ENCODE data around the gene ANKRD53. TPM values are rescaled to one million over a fixed set of nuclear protein-coding genes. Genes with fewer than 3 reads are reported as not detected.

ANKRD53 gene, protein sequence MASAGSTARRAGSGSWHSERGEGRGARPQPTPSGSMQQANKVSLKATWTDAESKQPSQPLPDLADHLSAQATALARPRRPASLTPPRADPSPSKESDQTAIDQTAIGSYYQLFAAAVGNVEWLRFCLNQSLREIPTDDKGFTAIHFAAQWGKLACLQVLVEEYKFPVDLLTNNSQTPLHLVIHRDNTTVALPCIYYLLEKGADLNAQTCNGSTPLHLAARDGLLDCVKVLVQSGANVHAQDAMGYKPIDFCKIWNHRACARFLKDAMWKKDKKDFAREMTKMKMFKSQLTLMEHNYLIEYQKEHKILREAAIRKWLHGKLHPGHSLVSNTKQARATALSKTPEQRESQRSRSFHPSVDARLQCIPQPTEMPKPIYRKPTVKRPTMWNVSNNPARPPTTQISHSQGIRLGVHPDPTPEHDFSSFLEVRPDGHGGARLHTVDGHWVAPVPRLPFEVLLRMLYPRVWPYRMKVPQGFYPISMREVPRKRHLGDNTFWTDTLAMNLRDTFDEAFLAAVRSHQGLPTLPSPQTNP
- total RNA-seq (2014; rRNA removed), result 0.11 and 0.83 TPM in 2 replicates
- 0.67 TPM for polyA plus RNA-seq (2012)

- peak; percentile 17 for DNase-seq (ENCODE audit: low read depth)
Measured at GRCh38 chr2:70978341-70979179, at the start of gene ANKRD53. Gene ANKRD53, plus strand, starts transcription at chr2:70978630. Its CDS starts 16 bp downstream, at chr2:70978646.

DNA sequence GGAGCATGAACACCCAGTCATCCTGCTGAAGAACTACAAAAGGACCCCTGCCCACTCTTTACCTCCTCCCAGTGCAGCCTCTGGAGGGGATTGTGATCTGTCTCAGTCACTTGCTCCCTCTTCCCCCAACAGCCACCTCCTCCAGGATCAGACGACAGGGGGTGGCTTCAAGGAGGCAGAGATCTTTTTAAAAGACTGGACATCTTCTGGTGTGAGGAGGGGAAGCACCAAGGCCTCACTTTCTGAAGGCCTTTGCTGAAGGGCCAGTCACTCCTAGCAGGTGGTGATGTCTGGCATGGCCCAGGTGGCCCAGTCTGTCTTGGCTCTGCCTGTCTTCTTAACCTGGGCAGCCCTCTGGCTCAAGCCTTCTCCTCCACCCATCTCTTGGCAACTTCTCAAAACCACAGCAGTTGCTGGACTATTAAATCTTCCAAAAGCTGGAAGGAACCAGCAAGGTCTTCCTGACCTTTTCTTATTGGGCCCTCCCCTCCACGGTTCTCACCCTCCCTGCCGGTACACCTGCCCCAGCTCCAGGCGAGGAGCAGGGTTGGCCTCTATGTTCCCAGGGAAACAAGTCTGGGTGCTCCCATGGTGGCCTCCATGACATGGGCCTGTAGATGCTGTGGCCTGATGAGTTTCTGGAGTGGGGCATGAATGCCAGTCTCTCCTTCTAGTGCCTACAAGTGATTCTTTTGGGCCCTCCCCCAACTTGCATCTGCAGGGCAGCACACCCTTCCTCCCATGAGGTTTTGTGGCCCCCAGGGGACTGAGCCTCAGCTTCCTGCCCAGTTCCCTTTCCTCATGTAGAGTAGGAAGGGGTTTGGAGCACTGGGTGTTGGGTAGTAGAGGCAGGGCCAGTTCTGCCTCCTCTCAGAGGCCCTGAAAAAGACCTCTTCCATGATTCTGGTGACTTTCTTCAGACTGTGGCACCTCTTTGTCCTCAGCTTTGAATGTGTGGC lies 47.8 kb upstream of the ANKRD53 start:
- DNase-seq (ENCODE audit: low read depth), result no peak

GRCh38 chr2:70931376-70932000 lies 46.9 kb upstream of the ANKRD53 start:
- DNase-seq (ENCODE audit: low read depth), result no peak

GRCh38 chr2:70932631-70933230 lies 45.7 kb upstream of the ANKRD53 start:
- DNase-seq (ENCODE audit: low read depth), result no peak

DNA sequence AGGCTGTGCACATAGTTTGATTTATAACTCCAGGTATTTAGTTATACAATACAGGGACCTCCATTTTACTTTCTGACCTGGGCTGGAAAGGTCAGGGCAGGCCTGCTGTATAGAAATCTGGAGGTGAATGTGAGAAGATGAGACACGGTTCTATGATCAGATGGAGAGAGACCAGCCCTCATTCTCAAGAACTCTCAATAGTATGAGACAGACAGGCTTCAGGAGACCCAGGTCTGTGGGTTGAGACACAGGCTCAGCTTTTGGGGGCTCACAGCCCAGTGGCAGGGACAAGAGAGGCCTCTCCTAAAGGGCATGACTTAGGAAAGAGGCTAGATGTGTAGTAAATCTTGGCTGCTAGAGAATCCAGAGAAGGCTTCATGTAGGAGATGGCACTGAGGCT lies 43.4 kb upstream of the ANKRD53 start:
- no peak for DNase-seq (ENCODE audit: low read depth)

DNA sequence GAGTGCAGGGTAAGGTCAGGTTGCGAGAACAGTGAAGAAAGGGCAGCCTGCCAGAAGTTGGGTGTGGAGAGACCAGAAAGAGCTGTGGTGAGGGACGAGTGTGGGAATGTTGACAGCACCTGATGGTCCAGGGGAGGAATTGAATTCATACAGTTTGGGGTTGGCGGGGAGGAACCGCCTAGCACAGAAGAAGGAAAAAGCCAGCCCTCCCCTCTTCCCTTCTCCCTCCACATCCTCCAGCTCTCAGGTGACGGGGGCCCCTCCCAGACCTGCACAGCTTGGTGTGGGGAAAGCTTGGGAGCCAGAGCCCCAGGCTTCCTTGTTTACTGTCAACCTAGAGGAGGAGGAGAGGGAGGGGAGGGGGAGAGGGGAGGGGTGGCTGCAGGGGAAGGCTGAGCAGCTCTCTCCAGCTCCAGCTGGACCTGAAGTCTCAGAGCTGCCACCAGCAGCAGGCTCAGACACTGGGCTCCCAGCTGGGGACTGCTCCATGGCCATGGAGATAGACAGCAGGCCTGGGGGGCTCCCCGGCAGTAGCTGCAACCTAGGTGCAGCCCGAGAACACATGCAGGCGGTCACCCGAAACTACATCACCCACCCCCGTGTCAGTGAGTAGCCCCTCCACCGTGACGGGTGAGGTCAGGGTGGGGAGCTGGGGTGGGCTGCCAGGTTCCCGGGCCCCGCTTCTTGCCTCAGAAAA lies 42.8 kb upstream of the ANKRD53 start, which contains the start of gene ATP6V1B1:
TSS of gene ATP6V1B1 (plus strand) at position 433 of the 697 bp plus-strand sequence. CDS start at position 488, 55 bp downstream.
- DNase-seq (ENCODE audit: low read depth), result no peak

- no peak for DNase-seq (ENCODE audit: low read depth)
Measured at GRCh38 chr2:70936165-70936978, 42.1 kb upstream of the ANKRD53 start.

- DNase-seq (ENCODE audit: low read depth), result no peak
Measured at GRCh38 chr2:70936979-70937811, 41.2 kb upstream of the ANKRD53 start.

DNA sequence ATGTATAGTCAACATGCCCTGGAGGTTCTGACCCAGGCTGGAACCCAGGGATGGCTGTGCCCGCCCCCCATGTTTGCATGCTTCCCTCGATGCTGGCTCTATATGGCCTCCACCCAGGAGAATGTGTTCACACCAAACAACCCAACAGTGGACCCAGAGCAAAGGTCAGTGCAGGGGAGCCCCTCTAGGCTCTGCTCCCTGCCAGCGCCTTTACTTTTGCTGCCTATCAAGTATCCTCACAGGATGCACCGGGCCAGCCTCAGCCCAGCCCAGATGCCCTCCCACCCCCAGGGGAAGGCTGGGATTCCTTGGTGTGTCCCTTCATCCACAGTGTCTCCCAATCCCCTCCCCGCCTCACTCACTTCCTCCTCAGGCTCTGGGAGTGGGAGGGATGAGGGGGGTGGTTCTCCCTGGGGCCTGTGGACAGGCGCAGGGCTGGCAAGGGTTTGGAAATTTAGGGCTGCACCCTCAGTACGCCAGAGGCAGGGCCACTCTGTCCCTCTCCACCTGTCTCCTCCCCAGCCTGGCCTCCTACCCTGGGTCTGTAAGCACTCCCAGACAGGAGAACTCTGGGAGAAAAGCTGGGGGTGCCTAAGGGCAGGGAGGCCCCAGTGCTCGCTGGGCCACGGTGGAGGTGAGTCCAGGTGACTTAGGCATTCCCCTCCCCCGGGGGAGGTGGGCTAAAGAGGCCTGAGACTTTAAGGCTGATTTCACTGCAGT lies 40.4 kb upstream of the ANKRD53 start:
- DNase-seq (ENCODE audit: low read depth), result no peak

DNA sequence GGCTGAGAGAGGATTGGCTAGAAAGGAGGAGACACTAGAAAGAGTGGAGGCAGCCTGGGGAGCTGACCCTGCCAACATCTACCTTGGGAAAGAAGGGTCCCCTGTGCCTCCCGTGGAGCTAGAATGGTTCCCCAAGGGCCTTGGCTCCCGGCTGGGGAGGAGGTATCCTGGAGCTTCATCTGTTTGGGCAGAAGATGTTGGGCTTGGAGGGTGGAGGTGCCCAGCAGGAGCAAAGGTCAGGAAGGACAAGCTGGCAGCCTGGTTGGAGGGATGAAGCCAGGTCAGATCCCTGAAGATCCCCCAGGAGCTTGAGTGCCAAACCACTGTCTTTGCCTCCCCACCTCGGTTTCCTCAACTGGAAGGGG lies 39.9 kb upstream of the ANKRD53 start:
- no peak for DNase-seq (ENCODE audit: low read depth)

DNA sequence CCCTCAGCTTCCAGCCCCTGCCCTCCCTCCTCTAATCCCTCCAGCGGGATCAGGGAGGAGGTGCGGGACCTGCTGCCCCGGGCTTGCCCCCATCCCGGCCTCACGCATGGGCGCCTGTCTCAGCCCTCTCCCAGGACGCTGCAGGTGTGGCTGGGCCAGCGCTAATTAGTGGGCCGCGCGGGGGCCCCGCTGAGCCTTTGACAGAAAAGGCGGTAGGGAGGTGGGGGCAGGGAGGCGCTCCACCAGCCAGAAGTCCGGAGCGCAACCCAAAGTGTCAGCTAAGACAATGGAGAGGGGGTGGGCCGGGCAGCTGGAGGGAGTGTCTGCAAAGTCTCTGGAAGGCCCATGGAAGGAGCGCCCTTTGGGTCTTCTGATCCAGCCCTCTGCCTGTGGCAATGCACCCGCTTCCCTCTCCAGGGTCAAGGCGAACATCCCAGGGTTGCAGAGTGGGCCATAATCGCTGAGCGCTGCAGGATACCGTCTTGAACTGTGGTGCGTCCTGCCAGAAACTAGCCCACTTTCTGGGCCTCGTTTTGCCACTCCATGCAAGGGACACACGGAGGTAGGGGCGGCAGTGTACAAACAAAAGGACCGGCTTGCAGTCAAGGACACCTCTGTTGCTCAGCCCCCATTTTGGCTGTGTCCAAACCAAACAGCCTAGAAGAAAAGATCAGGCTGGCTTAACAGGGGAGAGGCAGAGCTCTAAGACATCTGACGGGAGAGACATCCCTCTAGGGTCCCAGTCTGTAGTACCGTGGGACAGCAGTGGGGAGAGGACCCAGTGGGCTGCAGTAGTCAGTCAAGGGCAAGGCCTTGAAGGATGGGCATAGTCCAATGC lies 39.2 kb upstream of the ANKRD53 start:
- no peak for DNase-seq (ENCODE audit: low read depth)

- no peak for DNase-seq (ENCODE audit: low read depth)
Measured at GRCh38 chr2:70939839-70940580, 38.4 kb upstream of the ANKRD53 start.

DNA sequence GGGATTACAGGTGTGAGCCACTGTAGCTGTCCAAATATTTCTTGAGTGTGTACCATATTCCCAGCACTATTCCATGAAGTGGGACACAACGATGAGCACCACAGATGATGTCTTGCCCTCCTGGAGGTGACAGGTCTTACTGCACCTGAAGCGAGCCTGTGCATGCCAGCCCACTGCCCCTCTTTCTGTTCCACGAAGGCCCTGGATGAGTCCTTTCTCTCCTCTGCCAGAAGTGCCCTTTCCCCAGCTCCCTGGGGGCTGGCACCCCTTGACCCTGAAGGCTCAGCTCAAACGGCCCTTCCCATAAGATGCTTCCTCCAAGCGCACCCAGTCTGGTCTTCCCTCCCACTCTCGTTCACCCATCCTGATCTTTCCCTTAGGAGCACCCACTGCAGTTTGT lies 37.2 kb upstream of the ANKRD53 start:
- no peak for DNase-seq (ENCODE audit: low read depth)

- no peak for DNase-seq (ENCODE audit: low read depth)
Measured at GRCh38 chr2:70941701-70942100, 36.7 kb upstream of the ANKRD53 start.

DNA sequence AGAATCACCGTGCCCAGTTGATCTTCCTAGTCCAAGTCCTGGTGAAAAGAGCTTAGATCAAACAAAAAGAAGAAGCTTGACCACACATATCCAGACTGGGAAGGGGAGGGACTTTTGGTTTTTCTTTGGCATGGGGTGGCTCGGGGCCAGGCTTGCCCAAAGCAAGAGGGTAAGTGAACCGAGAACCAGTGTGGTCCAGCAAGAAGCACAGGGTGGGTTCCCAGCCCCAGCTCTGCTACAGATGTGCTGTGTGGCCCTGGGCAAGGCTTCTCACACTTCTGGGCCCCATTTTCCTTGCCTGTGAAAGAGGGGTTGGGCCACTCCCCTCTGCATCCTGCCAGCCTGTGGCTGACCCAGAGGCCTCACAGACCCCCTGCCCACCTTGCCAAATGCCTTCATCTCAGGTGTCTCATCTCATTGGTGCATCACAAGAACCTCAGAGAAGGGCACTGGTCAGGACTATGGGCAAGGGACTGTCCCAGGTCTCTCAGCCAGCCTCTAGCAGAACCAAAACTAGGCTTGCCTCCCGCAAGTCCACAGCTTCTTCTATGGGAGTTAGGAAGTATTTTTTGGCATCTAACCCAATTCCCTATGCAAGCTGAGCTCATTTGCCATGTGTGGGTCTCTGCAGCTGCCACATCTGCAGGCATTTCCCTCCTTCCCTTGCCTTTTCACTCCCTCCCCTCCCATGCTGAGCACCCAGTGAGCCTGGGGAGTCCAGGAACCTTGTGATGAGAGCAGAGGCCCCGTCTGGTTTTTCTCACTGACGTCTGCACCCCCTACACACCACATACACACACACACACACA lies 35.8 kb upstream of the ANKRD53 start:
- no peak for DNase-seq (ENCODE audit: low read depth)
